Measurements from ENCODE around the gene AK5. TPM values are rescaled to one million over a fixed set of nuclear protein-coding genes. Genes with fewer than 3 reads are reported as not detected.

Gene AK5
- total and polyA plus RNA-seq, 4 donors, result 0.06 to 3.0 (median 0.15) TPM; not detected in 1

DNA sequence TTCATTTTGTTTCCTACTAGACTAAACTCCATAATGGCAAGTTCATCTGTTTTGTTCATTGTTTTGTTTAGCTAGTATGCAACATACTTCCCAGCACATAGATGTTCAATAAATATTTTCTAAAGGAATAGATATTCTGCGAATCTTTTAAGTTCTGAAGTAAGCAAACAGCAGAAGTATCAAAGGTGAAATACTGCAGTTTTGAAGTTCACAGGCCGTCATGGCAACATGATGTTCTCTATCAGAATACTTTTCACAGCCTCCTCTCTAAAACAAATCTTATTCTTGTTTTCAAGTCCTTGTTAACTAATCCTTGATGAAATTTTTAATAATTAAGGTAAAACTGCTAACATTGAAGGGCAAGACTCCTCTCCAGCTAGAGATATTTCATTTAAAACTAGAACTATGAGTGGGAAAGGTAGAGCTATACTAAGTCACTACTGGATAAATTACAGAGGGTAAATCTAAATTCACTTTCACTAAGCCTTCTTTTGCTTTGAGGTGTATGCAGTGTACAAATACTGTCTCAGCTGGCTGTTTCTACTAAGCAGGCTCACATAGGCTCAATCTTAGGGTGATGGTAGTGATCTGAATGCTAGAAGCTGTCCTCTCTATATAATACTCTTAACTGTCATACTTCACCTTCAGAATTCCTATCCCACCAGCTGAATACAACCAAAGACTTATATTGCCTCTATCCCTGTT, 303.9 kb downstream of the AK5 start:
- H3K27ac ChIP-seq (ENCODE audit: low read depth in 1 of 2, low read length in 1 of 2), result no peak overlapping the region
- no peaks in the 10 kb centered on the region for H3K4me1 ChIP-seq (ENCODE audit: control insufficient read depth in 5 of 5, insufficient read depth in 5 of 5, low read length in 5 of 5)
- H3K36me3 ChIP-seq (ENCODE audit: control insufficient read depth in 4 of 4, insufficient read depth in 4 of 4, low read length in 4 of 4), result peaks cover 4 to 21% (median 10%) of the 10 kb centered on the region in 4 donors
- H3K9ac ChIP-seq (ENCODE audit: insufficient read depth in 1 of 2, low read length in 2 of 2), result no peak overlapping the region
- no peak overlapping the region for H3K4me3 ChIP-seq
- ATAC-seq (ENCODE audit: insufficient read depth, low FRiP score), result no peak
- H3K27me3 ChIP-seq (ENCODE audit: control insufficient read depth in 3 of 3, insufficient read depth in 3 of 3, low read length in 2 of 3), result no peaks in the 10 kb centered on the region
- DNase-seq, result no peak
- WGBS, 2 donors, result 86 to 90% methylated on average over 2 of the region's 2 CpGs
- TF ChIP-seq CTCF (IDR thresholded peaks at IDR 0.05; ENCODE audit: control extremely low read depth, extremely low read depth), result no peak
- H3K9me3 ChIP-seq (ENCODE audit: control insufficient read depth in 4 of 4, insufficient read depth in 3 of 4, low read length in 3 of 4), result no peaks in the 10 kb centered on the region

GRCh38 chr1:77589231-77589630, 307.4 kb downstream of the AK5 start:
- no peak overlapping the region for H3K27ac ChIP-seq (ENCODE audit: low read depth in 1 of 2, low read length in 1 of 2)
- no peak overlapping the region for H3K4me3 ChIP-seq
- DNase-seq (no peak), ATAC-seq (ENCODE audit: insufficient read depth, low FRiP score) (no peak)
- no peak overlapping the region for H3K9ac ChIP-seq (ENCODE audit: insufficient read depth in 1 of 2, low read length in 2 of 2)
- 84 to 98% methylated on average over 5 of the region's 5 CpGs for WGBS, 2 donors
- no peaks in the 10 kb centered on the region for H3K9me3 ChIP-seq (ENCODE audit: control insufficient read depth in 4 of 4, insufficient read depth in 3 of 4, low read length in 3 of 4)
- H3K36me3 ChIP-seq (ENCODE audit: control insufficient read depth in 4 of 4, insufficient read depth in 4 of 4, low read length in 4 of 4), result peaks cover 0 to 15% (median 0%) of the 10 kb centered on the region in 4 donors
- H3K4me1 ChIP-seq (ENCODE audit: control insufficient read depth in 5 of 5, insufficient read depth in 5 of 5, low read length in 5 of 5), result no peaks in the 10 kb centered on the region
- no peaks in the 10 kb centered on the region for H3K27me3 ChIP-seq (ENCODE audit: control insufficient read depth in 3 of 3, insufficient read depth in 3 of 3, low read length in 2 of 3)
- no peak for TF ChIP-seq CTCF (IDR thresholded peaks at IDR 0.05; ENCODE audit: control extremely low read depth, extremely low read depth)

DNA sequence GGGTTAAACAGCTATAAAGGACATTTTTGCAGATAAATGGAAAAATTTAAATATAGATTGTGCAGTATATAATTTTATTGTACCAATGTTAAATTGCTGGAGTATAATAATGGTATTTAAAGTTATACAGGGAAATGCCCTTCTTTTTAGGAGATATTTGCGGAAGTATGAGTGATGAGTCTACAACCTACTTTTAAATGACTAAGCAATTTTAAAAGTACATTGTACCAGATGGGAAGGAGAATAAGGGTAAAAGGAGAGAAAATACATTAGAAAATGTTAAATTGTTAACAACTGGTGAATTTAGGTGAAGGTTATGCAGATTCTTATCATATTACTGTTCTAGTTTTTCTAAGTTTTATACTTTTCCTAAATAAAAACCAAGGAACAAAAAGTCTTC, 308.8 kb downstream of the AK5 start:
- no peaks in the 10 kb centered on the region for H3K9me3 ChIP-seq (ENCODE audit: control insufficient read depth in 4 of 4, insufficient read depth in 3 of 4, low read length in 3 of 4)
- 66 to 86% methylated on average over 1 of the region's 1 CpG for WGBS, 2 donors
- H3K36me3 ChIP-seq (ENCODE audit: control insufficient read depth in 4 of 4, insufficient read depth in 4 of 4, low read length in 4 of 4), result peaks cover 0 to 18% (median 0%) of the 10 kb centered on the region in 4 donors
- H3K4me3 ChIP-seq, result no peak overlapping the region
- no peak for DNase-seq
- no peaks in the 10 kb centered on the region for H3K4me1 ChIP-seq (ENCODE audit: control insufficient read depth in 5 of 5, insufficient read depth in 5 of 5, low read length in 5 of 5)
- no peak overlapping the region for H3K9ac ChIP-seq (ENCODE audit: insufficient read depth in 1 of 2, low read length in 2 of 2)
- no peak for TF ChIP-seq CTCF (IDR thresholded peaks at IDR 0.05; ENCODE audit: control extremely low read depth, extremely low read depth)
- ATAC-seq (ENCODE audit: insufficient read depth, low FRiP score), result no peak
- no peaks in the 10 kb centered on the region for H3K27me3 ChIP-seq (ENCODE audit: control insufficient read depth in 3 of 3, insufficient read depth in 3 of 3, low read length in 2 of 3)
- H3K27ac ChIP-seq (ENCODE audit: low read depth in 1 of 2, low read length in 1 of 2), result no peak overlapping the region

GRCh38 chr1:77592906-77593305, 311.1 kb downstream of the AK5 start:
- Histone ChIP-seq H3K4me3 (no peak overlapping the region), H3K27me3 (ENCODE audit: control insufficient read depth in 3 of 3, insufficient read depth in 3 of 3, low read length in 2 of 3) (no peaks in the 10 kb centered on the region), H3K36me3 (ENCODE audit: control insufficient read depth in 4 of 4, insufficient read depth in 4 of 4, low read length in 4 of 4) (peaks cover 0 to 24% (median 9%) of the 10 kb centered on the region in 4 donors), H3K27ac (ENCODE audit: low read depth in 1 of 2, low read length in 1 of 2) (no peak overlapping the region), H3K9ac (ENCODE audit: insufficient read depth in 1 of 2, low read length in 2 of 2) (no peak overlapping the region), H3K9me3 (ENCODE audit: control insufficient read depth in 4 of 4, insufficient read depth in 3 of 4, low read length in 3 of 4) (no peaks in the 10 kb centered on the region), H3K4me1 (ENCODE audit: control insufficient read depth in 5 of 5, insufficient read depth in 5 of 5, low read length in 5 of 5) (no peaks in the 10 kb centered on the region)
- no peak for DNase-seq
- WGBS, 2 donors, result 98 to 99% methylated on average over 2 of the region's 2 CpGs
- TF ChIP-seq CTCF (IDR thresholded peaks at IDR 0.05; ENCODE audit: control extremely low read depth, extremely low read depth), result no peak
- no peak for ATAC-seq (ENCODE audit: insufficient read depth, low FRiP score)

Measured in lung (tissue), 12 donors.